ENCODE measurements around the gene SLC6A11.
A peak's percentile ranks its signal among the peaks of the same experiment; 100 is the strongest.

The SLC6A11 gene

DNA sequence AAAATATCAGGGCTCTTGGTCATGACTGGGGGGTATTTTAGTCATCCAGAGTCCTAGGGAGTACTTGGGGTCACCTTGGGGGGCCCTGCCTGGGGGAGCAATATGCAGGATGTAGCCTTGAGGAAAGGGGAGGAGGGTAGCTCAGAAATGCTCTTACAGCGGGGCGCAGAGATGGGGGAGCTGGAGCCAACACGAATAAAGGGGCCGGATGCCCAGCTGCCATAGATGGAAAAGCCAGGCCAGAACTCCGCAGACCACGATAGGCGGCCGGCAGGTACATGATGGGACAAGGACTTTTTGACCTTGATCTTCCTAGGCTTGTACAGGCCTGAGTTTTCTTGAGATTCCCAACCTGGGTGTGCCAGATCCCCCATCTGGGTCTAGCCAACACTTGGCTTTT lies 128.8 kb downstream of the SLC6A11 start (continued):
- TF ChIP-seq GLIS3 (CRISPR knock-in tag; IDR thresholded peaks at IDR 0.05): no peak

DNA sequence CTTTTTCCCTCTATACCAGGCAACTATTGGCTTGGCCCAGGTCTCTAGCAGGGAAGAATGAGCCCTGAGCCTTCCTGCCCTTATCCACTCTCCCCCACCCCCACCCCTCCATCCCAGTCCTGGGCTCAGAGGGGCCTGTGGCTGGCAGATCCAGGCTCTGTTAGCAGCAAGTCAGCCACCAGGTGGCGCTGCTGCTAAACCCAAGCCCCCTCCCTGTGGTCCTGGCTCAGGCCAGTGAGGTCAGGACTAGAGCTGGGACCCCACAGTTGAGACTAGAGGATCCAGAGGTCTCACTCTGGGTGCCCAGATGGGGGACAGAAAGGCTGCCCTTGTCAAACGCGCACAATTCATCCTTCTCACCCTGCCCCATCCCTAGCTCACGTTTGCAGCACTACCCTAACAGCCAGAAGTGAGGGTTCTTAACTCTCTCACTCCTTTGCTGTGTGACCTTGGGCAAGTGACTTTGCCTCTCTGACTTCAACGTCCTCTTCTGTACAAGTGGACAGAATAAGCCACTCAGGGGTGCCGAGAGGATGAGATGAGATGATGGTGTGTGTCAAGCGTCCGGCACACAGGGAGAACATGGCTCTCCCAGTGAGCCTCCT lies 129.8 kb downstream of the SLC6A11 start:
- peak; percentile 97 for ATAC-seq

DNA sequence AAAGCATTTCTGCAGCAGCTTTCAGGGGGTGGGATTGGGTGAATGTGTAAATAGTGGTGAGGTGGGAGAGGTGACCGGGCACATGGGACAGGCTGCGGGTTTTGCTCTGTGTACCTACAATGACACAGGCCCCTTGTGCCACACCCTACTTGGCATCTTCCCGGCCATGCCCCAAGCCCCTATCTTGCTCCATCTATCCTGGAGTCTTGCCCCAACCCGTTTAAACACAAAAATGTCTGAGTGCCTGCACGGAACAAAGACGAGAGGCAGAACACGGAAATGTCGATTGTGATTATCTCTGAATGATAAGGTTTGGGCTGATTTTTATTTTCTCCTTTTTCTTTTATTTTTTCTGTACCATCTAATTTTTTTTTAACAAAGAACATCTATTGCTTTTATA lies 130.5 kb downstream of the SLC6A11 start:
- no peak for ATAC-seq
- TF ChIP-seq ESRRG (CRISPR knock-in tag; IDR thresholded peaks at IDR 0.05) (no peak), ZNF565 (CRISPR knock-in tag; conservative IDR thresholded peaks at IDR 0.05; ENCODE audit: low read depth) (no peak), ISL1 (CRISPR knock-in tag; IDR thresholded peaks at IDR 0.05) (no peak), ZC3H10 (CRISPR knock-in tag; IDR thresholded peaks at IDR 0.05) (no peak), TCF4 (CRISPR knock-in tag; IDR thresholded peaks at IDR 0.05; ENCODE audit: borderline replicate concordance) (no peak), SNAI2 (CRISPR knock-in tag; IDR thresholded peaks at IDR 0.05) (no peak), ZFP3 (CRISPR knock-in tag; IDR thresholded peaks at IDR 0.05) (no peak), ZNF8 (CRISPR knock-in tag; IDR thresholded peaks at IDR 0.05) (no peak), ARNTL (CRISPR knock-in tag; IDR thresholded peaks at IDR 0.05; ENCODE audit: borderline replicate concordance, low read depth) (no peak), CSDC2 (CRISPR knock-in tag; IDR thresholded peaks at IDR 0.05) (no peak)
- TF ChIP-seq, protein P1, sequence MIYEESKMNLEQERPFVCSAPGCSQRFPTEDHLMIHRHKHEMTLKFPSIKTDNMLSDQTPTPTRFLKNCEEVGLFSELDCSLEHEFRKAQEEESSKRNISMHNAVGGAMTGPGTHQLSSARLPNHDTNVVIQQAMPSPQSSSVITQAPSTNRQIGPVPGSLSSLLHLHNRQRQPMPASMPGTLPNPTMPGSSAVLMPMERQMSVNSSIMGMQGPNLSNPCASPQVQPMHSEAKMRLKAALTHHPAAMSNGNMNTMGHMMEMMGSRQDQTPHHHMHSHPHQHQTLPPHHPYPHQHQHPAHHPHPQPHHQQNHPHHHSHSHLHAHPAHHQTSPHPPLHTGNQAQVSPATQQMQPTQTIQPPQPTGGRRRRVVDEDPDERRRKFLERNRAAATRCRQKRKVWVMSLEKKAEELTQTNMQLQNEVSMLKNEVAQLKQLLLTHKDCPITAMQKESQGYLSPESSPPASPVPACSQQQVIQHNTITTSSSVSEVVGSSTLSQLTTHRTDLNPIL (CRISPR knock-in tag; IDR thresholded peaks at IDR 0.05; ENCODE audit: low read depth): no peak
- TF ChIP-seq, protein P2, sequence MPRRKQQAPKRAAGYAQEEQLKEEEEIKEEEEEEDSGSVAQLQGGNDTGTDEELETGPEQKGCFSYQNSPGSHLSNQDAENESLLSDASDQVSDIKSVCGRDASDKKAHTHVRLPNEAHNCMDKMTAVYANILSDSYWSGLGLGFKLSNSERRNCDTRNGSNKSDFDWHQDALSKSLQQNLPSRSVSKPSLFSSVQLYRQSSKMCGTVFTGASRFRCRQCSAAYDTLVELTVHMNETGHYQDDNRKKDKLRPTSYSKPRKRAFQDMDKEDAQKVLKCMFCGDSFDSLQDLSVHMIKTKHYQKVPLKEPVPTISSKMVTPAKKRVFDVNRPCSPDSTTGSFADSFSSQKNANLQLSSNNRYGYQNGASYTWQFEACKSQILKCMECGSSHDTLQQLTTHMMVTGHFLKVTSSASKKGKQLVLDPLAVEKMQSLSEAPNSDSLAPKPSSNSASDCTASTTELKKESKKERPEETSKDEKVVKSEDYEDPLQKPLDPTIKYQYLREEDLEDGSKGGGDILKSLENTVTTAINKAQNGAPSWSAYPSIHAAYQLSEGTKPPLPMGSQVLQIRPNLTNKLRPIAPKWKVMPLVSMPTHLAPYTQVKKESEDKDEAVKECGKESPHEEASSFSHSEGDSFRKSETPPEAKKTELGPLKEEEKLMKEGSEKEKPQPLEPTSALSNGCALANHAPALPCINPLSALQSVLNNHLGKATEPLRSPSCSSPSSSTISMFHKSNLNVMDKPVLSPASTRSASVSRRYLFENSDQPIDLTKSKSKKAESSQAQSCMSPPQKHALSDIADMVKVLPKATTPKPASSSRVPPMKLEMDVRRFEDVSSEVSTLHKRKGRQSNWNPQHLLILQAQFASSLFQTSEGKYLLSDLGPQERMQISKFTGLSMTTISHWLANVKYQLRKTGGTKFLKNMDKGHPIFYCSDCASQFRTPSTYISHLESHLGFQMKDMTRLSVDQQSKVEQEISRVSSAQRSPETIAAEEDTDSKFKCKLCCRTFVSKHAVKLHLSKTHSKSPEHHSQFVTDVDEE (CRISPR knock-in tag; IDR thresholded peaks at IDR 0.05): no peak

More for the DNA sequence above, 129.8 kb downstream of the SLC6A11 start:
- TF ChIP-seq SNAI2 (CRISPR knock-in tag; IDR thresholded peaks at IDR 0.05) (no peak), CSDC2 (CRISPR knock-in tag; IDR thresholded peaks at IDR 0.05) (no peak), RARB (CRISPR knock-in tag; IDR thresholded peaks at IDR 0.05) (no peak), TCF4 (CRISPR knock-in tag; IDR thresholded peaks at IDR 0.05; ENCODE audit: borderline replicate concordance) (no peak), GLIS3 (CRISPR knock-in tag; IDR thresholded peaks at IDR 0.05) (no peak), ZC3H10 (CRISPR knock-in tag; IDR thresholded peaks at IDR 0.05) (no peak), ZNF70 (CRISPR knock-in tag; IDR thresholded peaks at IDR 0.05) (no peak), PPARA (CRISPR knock-in tag; IDR thresholded peaks at IDR 0.05; ENCODE audit: borderline replicate concordance) (no peak), OSR1 (CRISPR knock-in tag; IDR thresholded peaks at IDR 0.05) (no peak), BACH2 (CRISPR knock-in tag; IDR thresholded peaks at IDR 0.05; ENCODE audit: borderline replicate concordance) (no peak), ZFP30 (CRISPR knock-in tag; IDR thresholded peaks at IDR 0.05) (no peak), ISL1 (CRISPR knock-in tag; IDR thresholded peaks at IDR 0.05) (no peak), ZFP3 (CRISPR knock-in tag; IDR thresholded peaks at IDR 0.05) (no peak), ZNF565 (CRISPR knock-in tag; conservative IDR thresholded peaks at IDR 0.05; ENCODE audit: low read depth) (no peak), TOX (CRISPR knock-in tag; IDR thresholded peaks at IDR 0.05; ENCODE audit: borderline replicate concordance) (no peak)
- TF ChIP-seq, protein P3, sequence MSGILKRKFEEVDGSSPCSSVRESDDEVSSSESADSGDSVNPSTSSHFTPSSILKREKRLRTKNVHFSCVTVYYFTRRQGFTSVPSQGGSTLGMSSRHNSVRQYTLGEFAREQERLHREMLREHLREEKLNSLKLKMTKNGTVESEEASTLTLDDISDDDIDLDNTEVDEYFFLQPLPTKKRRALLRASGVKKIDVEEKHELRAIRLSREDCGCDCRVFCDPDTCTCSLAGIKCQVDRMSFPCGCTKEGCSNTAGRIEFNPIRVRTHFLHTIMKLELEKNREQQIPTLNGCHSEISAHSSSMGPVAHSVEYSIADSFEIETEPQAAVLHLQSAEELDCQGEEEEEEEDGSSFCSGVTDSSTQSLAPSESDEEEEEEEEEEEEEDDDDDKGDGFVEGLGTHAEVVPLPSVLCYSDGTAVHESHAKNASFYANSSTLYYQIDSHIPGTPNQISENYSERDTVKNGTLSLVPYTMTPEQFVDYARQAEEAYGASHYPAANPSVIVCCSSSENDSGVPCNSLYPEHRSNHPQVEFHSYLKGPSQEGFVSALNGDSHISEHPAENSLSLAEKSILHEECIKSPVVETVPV (CRISPR knock-in tag; IDR thresholded peaks at IDR 0.05): no peak
- TF ChIP-seq, protein P4, sequence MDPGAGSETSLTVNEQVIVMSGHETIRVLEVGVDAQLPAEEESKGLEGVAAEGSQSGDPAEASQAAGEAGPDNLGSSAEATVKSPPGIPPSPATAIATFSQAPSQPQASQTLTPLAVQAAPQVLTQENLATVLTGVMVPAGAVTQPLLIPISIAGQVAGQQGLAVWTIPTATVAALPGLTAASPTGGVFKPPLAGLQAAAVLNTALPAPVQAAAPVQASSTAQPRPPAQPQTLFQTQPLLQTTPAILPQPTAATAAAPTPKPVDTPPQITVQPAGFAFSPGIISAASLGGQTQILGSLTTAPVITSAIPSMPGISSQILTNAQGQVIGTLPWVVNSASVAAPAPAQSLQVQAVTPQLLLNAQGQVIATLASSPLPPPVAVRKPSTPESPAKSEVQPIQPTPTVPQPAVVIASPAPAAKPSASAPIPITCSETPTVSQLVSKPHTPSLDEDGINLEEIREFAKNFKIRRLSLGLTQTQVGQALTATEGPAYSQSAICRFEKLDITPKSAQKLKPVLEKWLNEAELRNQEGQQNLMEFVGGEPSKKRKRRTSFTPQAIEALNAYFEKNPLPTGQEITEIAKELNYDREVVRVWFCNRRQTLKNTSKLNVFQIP (CRISPR knock-in tag; IDR thresholded peaks at IDR 0.05; ENCODE audit: borderline replicate concordance, low read depth): no peak
- TF ChIP-seq, protein P5, sequence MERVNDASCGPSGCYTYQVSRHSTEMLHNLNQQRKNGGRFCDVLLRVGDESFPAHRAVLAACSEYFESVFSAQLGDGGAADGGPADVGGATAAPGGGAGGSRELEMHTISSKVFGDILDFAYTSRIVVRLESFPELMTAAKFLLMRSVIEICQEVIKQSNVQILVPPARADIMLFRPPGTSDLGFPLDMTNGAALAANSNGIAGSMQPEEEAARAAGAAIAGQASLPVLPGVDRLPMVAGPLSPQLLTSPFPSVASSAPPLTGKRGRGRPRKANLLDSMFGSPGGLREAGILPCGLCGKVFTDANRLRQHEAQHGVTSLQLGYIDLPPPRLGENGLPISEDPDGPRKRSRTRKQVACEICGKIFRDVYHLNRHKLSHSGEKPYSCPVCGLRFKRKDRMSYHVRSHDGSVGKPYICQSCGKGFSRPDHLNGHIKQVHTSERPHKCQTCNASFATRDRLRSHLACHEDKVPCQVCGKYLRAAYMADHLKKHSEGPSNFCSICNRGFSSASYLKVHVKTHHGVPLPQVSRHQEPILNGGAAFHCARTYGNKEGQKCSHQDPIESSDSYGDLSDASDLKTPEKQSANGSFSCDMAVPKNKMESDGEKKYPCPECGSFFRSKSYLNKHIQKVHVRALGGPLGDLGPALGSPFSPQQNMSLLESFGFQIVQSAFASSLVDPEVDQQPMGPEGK (CRISPR knock-in tag; IDR thresholded peaks at IDR 0.05; ENCODE audit: borderline replicate concordance): no peak
- TF ChIP-seq, protein P1 (CRISPR knock-in tag; IDR thresholded peaks at IDR 0.05; ENCODE audit: low read depth): no peak
- TF ChIP-seq, protein P2 (CRISPR knock-in tag; IDR thresholded peaks at IDR 0.05): no peak

Measured in SK-N-SH treated with all-trans-retinoic acid at 6 μM for 48 hours (cell line).